Measurements from ENCODE around the gene MICB. TPM values are rescaled to one million over a fixed set of nuclear protein-coding genes. Genes with fewer than 3 reads are reported as not detected.
A peak's percentile ranks its signal among the peaks of the same experiment; 100 is the strongest.

MICB gene
- total and polyA plus RNA-seq, 9 of the 15 experiments (the other 6 are each of a cell fraction or from before 2014, with no cell fraction given): 13.3 to 34.5 (median 19.8) TPM

GRCh38 chr6:31493875-31494694 is 3.9 kb upstream of the MICB start (continued):
- TF ChIP-seq KLF16 (IDR thresholded peaks at IDR 0.05): peak; percentile 54; the same call in 1 of the 2 replicates
- TF ChIP-seq BRD4 (IDR thresholded peaks at IDR 0.05): peak; percentile 19; the same call in 1 of the 2 replicates
- peak; percentile 37; the same call in 1 of the 2 replicates for TF ChIP-seq ZNF24 (IDR thresholded peaks at IDR 0.05)
- peak; percentile 8; the same call in 1 of the 2 replicates for TF ChIP-seq HDAC2 (IDR thresholded peaks at IDR 0.05)
- TF ChIP-seq SAP30 (IDR thresholded peaks at IDR 0.05; ENCODE audit: borderline replicate concordance, insufficient read depth, low read depth, low read length, poor library complexity, severe bottlenecking): peak; percentile 59
- 0 out of 2 replicates have a peak, but pooled peaks have one; percentile 9 for TF ChIP-seq FOSL1 (tag; conservative IDR thresholded peaks at IDR 0.05)
- peak; percentile 47; the same call in 1 of the 2 replicates for TF ChIP-seq ZNF165 (CRISPR knock-in tag; IDR thresholded peaks at IDR 0.05; ENCODE audit: borderline replicate concordance)
- TF ChIP-seq E2F4 (CRISPR knock-in tag; IDR thresholded peaks at IDR 0.05; ENCODE audit: low read depth): no peak
- TF ChIP-seq SMAD4 (CRISPR knock-in tag; conservative IDR thresholded peaks at IDR 0.05): peak; percentile 44; the same call in 1 of the 2 replicates
- peak; percentile 86; the same call in 1 of the 2 replicates for TF ChIP-seq KAT7 (CRISPR knock-in tag; IDR thresholded peaks at IDR 0.05; ENCODE audit: borderline replicate concordance)
- TF ChIP-seq CBX2 (IDR thresholded peaks at IDR 0.05; ENCODE audit: insufficient read depth, low read length, poor library complexity, severe bottlenecking): no peak
- TF ChIP-seq GATAD2A (IDR thresholded peaks at IDR 0.05): peak; percentile 75; the same call in 1 of the 2 replicates
- TF ChIP-seq TCF7 (IDR thresholded peaks at IDR 0.05; ENCODE audit: borderline replicate concordance): 0 out of 2 replicates have a peak, but pooled peaks have one; percentile 45
- peak; percentile 74; the same call in 1 of the 2 replicates for TF ChIP-seq THRAP3 (IDR thresholded peaks at IDR 0.05; ENCODE audit: borderline replicate concordance)
- peak; percentile 76 for TF ChIP-seq BCOR (IDR thresholded peaks at IDR 0.05)
- 0 out of 2 replicates have a peak, but pooled peaks have one; percentile 45 for TF ChIP-seq ZBTB2 (IDR thresholded peaks at IDR 0.05)
- TF ChIP-seq HLTF (IDR thresholded peaks at IDR 0.05): 0 out of 2 replicates have a peak, but pooled peaks have one; percentile 40
- peak; percentile 48 for TF ChIP-seq POLR2B (IDR thresholded peaks at IDR 0.05; ENCODE audit: low read depth, partially characterized antibody)
- TF ChIP-seq EP300 (IDR thresholded peaks at IDR 0.05; ENCODE audit: low read length): peak; percentile 35; the same call in 1 of the 2 replicates
- peak in 1 of 2 experiments; percentile 78; a peak in 1 of 4 replicates for TF ChIP-seq MAZ (CRISPR knock-in tag; conservative IDR thresholded peaks at IDR 0.05 in 1 of 2, IDR thresholded peaks at IDR 0.05 in 1 of 2)
- 0 out of 2 replicates have a peak, but pooled peaks have one; percentile 3 for TF ChIP-seq MBD2 (IDR thresholded peaks at IDR 0.05; ENCODE audit: borderline replicate concordance, low read depth)
- TF ChIP-seq NFIC (IDR thresholded peaks at IDR 0.05): peak; percentile 23; the same call in 1 of the 2 replicates
- TF ChIP-seq ZNF197 (CRISPR knock-in tag; IDR thresholded peaks at IDR 0.05; ENCODE audit: low read depth): 0 out of 2 replicates have a peak, but pooled peaks have one; percentile 19
- peak; percentile 39; the same call in 1 of the 2 replicates for TF ChIP-seq PML (IDR thresholded peaks at IDR 0.05; ENCODE audit: low read length)
- no peak for TF ChIP-seq FOS (IDR thresholded peaks at IDR 0.05; ENCODE audit: extremely low read depth, insufficient read length)
- TF ChIP-seq CCAR2 (IDR thresholded peaks at IDR 0.05; ENCODE audit: low read depth, low read length): no peak
- TF ChIP-seq MAFG (tag; conservative IDR thresholded peaks at IDR 0.05): no peak

All from K562 (cell line).